ENCODE results near the gene CHCHD6.

GRCh38 chr3:126896968-126897367, 192.9 kb downstream of the CHCHD6 start:
- TF ChIP-seq CTCF (IDR thresholded peaks at IDR 0.05) (no peak), POLR2A (IDR thresholded peaks at IDR 0.05) (no peak)
